Activated CD4-positive, alpha-beta T cell treated with anti-CD3 and anti-CD28 coated beads for 36 hours (primary cell): ENCODE data around the gene THSD4. TPM values are rescaled to one million over a fixed set of nuclear protein-coding genes. Genes with fewer than 3 reads are reported as not detected.
"Not testable (repeated sequence)": the region's sequence is repeated elsewhere in the genome, so short reads cannot be mapped to it uniquely, and the experiment has no call there.

Experiments used
- ATAC-seq: fragments of 200-7000 bp; cut with Tn5 transposase; one replicate; pipeline ENCODE4 v1.10.0; 2021; ENCODE audit warnings: mild to moderate bottlenecking, moderate library complexity
- CTCF ChIA-PET: fragments of 350-600 bp; sonication (Branson Sonifier 250); formaldehyde crosslinking; loops from one replicate; lab custom pipeline; 2021; ENCODE audit warnings: antibody characterized with exemption; lab: Charles Lee
- POLR2A ChIA-PET: fragments of 350-600 bp; sonication (Branson Sonifier 250); formaldehyde crosslinking; loops from one replicate; lab custom pipeline; 2021; ENCODE audit warnings: antibody characterized with exemption, inconsistent platforms; lab: Charles Lee
- DNase-seq: peaks from one replicate; pipeline ENCODE4 v3.0.0-alpha.2; 2020
- H3K27ac Mint-ChIP-seq: one replicate; pipeline ENCODE4 v1.8.0; 2021; ENCODE audit warnings: mixed read lengths
- H3K27me3 Mint-ChIP-seq: one replicate; pipeline ENCODE4 v1.8.0; 2021; ENCODE audit warnings: mixed read lengths
- H3K36me3 Mint-ChIP-seq: one replicate; pipeline ENCODE4 v1.8.0; 2021; ENCODE audit warnings: low read depth, mixed read lengths
- H3K4me1 Mint-ChIP-seq: one replicate; pipeline ENCODE4 v1.8.0; 2021; ENCODE audit warnings: mixed read lengths
- H3K4me3 Mint-ChIP-seq: one replicate; pipeline ENCODE4 v1.8.0; 2021; ENCODE audit warnings: mild to moderate bottlenecking, moderate library complexity, mixed read lengths
- H3K9me3 Mint-ChIP-seq: one replicate; pipeline ENCODE4 v1.8.0; 2021; ENCODE audit warnings: low read depth, mixed read lengths
- intact Hi-C, 2 experiments: fragments of 100-400 bp; cut with DNase I in 1 of 2; cut with micrococcal nuclease in 1 of 2; formaldehyde crosslinking; loops; one replicate each; pipeline versions ENCODE4 v1.14.2 to v1.15.1; 2022 to 2024; cut with DNase I, micrococcal nuclease
- total RNA-seq, 2 experiments: library from RNA; stranded (reverse); gene quantifications; one replicate each; pipeline ENCODE4 v1.2.3, GENCODE V29; 2021

The THSD4 gene
- total RNA-seq, 2 experiments from 2014 or later: not detected

DNA sequence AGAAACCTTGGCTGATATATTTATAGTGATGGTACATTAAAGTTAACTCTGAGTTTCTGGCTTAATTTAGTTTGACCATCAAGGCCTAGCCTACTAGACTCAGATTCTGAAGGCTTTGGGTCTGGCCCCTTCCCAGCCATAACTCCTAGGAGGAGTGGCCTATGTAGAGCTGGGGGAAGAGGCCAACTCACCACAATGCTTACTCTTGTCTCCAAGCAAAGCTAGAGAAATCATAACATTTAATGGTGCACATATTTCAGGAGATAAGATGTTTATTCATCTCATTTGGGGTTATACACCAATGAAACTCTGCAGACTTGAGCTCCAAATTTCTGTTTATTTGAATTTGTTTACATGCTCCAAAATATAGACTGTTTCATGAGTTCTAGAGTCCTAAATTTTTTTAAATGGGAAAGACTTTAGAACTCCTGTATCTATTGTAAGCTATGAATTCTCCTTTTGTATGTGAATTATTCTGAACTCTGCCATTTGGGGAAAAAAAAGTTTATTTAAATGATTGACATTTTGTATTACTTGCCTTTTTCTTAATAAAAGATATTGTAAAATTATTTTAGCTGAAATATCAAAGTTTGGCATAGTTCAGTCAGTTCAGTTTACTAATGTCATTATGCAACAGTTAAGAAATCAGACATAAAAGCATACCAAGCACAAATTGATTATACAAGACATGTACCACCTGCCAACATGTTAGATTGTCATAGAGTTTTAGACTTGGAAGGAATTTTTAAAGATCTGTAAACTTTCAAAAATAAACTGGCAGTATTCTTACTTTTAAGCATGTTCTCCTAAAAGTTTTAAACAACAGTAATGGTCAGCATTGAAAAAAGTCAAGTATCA, 551.7 kb downstream of the THSD4 start:
- POLR2A ChIA-PET: no interaction called here
- H3K36me3 Mint-ChIP-seq: no peaks in the 10 kb centered on the region
- H3K4me1 Mint-ChIP-seq: no peaks in the 10 kb centered on the region
- no peaks in the 10 kb centered on the region for H3K9me3 Mint-ChIP-seq
- intact Hi-C loops: no loop called here
- H3K27ac Mint-ChIP-seq: no peak overlapping the region
- DNase-seq: no peak
- no peak for ATAC-seq
- peaks cover 22% of the 10 kb centered on the region for H3K27me3 Mint-ChIP-seq
- CTCF ChIA-PET: interaction anchor here (0.7 to 1.0 kb wide), 3 partner anchors 14 to 171 kb away, joined by 3 to 4 read pairs (median 3); no protein-coding TSS in a partner anchor
- H3K4me3 Mint-ChIP-seq: no peak overlapping the region

- CTCF ChIA-PET: no interaction called here
- H3K27ac Mint-ChIP-seq: no peak overlapping the region
Measured at GRCh38 chr15:71669688-71670087, 554.4 kb downstream of the THSD4 start.

GRCh38 chr15:71670222-71670621, 555.0 kb downstream of the THSD4 start:
- H3K4me1 Mint-ChIP-seq, H3K4me3 Mint-ChIP-seq, H3K36me3 Mint-ChIP-seq, CTCF ChIA-PET, DNase-seq, H3K9me3 Mint-ChIP-seq, H3K27ac Mint-ChIP-seq, ATAC-seq, intact Hi-C loops, POLR2A ChIA-PET: not testable (repeated sequence)
- peaks cover 36% of the 10 kb centered on the region for H3K27me3 Mint-ChIP-seq

More at GRCh38 chr15:71669688-71670087, 554.4 kb downstream of the THSD4 start:
- DNase-seq: no peak
- ATAC-seq: no peak
- Mint-ChIP-seq H3K36me3 (no peaks in the 10 kb centered on the region), H3K4me1 (no peaks in the 10 kb centered on the region), H3K4me3 (no peak overlapping the region), H3K9me3 (no peaks in the 10 kb centered on the region), H3K27me3 (peaks cover 34% of the 10 kb centered on the region)
- POLR2A ChIA-PET: no interaction called here
- intact Hi-C loops: no loop called here

DNA sequence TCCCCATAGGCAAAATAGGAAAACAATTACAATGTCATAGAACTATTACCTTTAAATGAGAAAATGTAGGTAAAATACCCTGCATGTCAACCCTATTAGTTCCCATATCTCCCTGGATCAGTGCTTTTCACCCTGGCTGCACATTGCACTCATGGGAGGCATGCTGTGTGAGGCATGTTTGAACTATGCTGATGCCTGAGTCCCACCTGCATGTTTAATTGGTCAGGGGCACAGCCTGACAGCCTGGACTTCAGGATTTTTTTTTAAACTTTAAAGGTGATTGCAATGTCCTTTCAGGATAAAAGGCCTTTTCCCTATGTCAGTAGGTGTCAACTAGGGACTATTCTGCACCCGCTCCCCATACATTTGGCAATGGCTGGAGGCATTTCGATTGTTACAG, 559.1 kb downstream of the THSD4 start:
- no peaks in the 10 kb centered on the region for H3K36me3 Mint-ChIP-seq
- ChIA-PET POLR2A (no interaction called here), CTCF (no interaction called here)
- H3K9me3 Mint-ChIP-seq: no peaks in the 10 kb centered on the region
- intact Hi-C loops: no loop called here
- ATAC-seq (no peak), DNase-seq (no peak)
- H3K27me3 Mint-ChIP-seq: peaks cover 52% of the 10 kb centered on the region
- H3K4me3 Mint-ChIP-seq: no peak overlapping the region
- H3K4me1 Mint-ChIP-seq: peaks cover 21% of the 10 kb centered on the region
- no peak overlapping the region for H3K27ac Mint-ChIP-seq

DNA sequence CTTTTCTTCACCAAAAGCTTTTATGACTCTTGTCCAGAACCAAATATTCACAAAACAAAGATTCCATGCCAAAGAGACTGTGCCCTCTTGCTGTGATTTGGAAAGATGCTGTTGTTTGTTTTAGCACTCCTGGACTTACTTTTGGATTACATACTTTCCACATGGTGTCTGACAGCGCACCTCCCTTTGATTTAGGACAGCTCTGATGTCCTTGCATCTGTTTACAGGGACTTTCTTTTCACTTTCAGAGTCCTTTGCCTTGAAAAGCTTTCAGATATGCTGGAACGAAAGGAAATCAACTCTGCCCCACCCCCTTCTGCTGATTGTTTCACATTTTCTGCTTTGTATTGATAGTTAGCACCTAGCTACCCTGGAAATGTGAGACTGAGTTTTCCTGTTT, 562.1 kb downstream of the THSD4 start:
- H3K9me3 Mint-ChIP-seq: no peaks in the 10 kb centered on the region
- intact Hi-C loops: no loop called here
- DNase-seq: no peak
- no peak overlapping the region for H3K4me3 Mint-ChIP-seq
- CTCF ChIA-PET: interaction anchor here (0.6 to 1.0 kb wide), 3 partner anchors 68 to 159 kb away, joined by 3 read pairs; no protein-coding TSS in a partner anchor
- H3K4me1 Mint-ChIP-seq: peaks cover 21% of the 10 kb centered on the region
- POLR2A ChIA-PET: no interaction called here
- H3K36me3 Mint-ChIP-seq: no peaks in the 10 kb centered on the region
- H3K27me3 Mint-ChIP-seq: peaks cover 51% of the 10 kb centered on the region
- no peak for ATAC-seq
- no peak overlapping the region for H3K27ac Mint-ChIP-seq

GRCh38 chr15:71677766-71678165, 562.5 kb downstream of the THSD4 start:
- no peak for DNase-seq
- ATAC-seq: no peak
- ChIA-PET CTCF (interaction anchor here (0.6 to 1.0 kb wide), 3 partner anchors 68 to 159 kb away, joined by 3 read pairs; no protein-coding TSS in a partner anchor), POLR2A (no interaction called here)
- Mint-ChIP-seq H3K27me3 (peaks cover 49% of the 10 kb centered on the region), H3K27ac (no peak overlapping the region), H3K4me1 (peaks cover 21% of the 10 kb centered on the region), H3K4me3 (no peak overlapping the region), H3K36me3 (no peaks in the 10 kb centered on the region), H3K9me3 (no peaks in the 10 kb centered on the region)
- intact Hi-C loops: no loop called here

DNA sequence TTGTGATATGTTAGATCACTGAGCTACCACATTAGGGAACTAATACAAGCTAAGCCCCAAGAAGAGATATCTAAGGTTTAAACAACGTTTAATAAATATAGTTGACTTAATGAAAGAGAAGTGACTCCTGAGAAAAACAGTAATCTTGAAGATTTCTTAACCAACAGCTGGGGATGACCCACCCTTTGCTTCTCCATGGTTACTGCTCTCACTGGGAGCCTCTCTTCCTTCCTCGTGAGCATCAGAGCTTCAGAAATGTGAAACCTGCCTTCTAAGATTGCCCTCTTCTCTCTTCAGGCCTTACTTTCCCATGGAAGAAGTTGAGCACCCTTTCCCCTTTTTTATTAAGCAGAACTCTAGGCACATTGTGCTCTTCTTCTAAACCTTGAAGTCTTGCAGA, 562.9 kb downstream of the THSD4 start:
- Mint-ChIP-seq H3K27ac (no peak overlapping the region), H3K27me3 (peaks cover 50% of the 10 kb centered on the region), H3K9me3 (no peaks in the 10 kb centered on the region), H3K4me1 (peaks cover 21% of the 10 kb centered on the region), H3K4me3 (no peak overlapping the region), H3K36me3 (no peaks in the 10 kb centered on the region)
- intact Hi-C loops: no loop called here
- CTCF ChIA-PET: interaction anchor here (0.6 to 1.0 kb wide), 2 partner anchors 67 to 241 kb away, joined by 3 to 4 read pairs; no protein-coding TSS in a partner anchor
- POLR2A ChIA-PET: no interaction called here
- no peak for ATAC-seq
- no peak for DNase-seq

GRCh38 chr15:71678605-71679004, 563.3 kb downstream of the THSD4 start:
- H3K4me3 Mint-ChIP-seq: no peak overlapping the region
- ATAC-seq (no peak), DNase-seq (no peak)
- peaks cover 21% of the 10 kb centered on the region for H3K4me1 Mint-ChIP-seq
- ChIA-PET CTCF (interaction anchor here (0.6 kb wide), 1 partner anchor 241 kb away, joined by 4 read pairs; no protein-coding TSS in a partner anchor), POLR2A (no interaction called here)
- H3K9me3 Mint-ChIP-seq: no peaks in the 10 kb centered on the region
- no peaks in the 10 kb centered on the region for H3K36me3 Mint-ChIP-seq
- H3K27ac Mint-ChIP-seq: no peak overlapping the region
- intact Hi-C loops: no loop called here
- peaks cover 49% of the 10 kb centered on the region for H3K27me3 Mint-ChIP-seq

- no peaks in the 10 kb centered on the region for H3K9me3 Mint-ChIP-seq
- no peaks in the 10 kb centered on the region for H3K36me3 Mint-ChIP-seq
- no peak overlapping the region for H3K4me3 Mint-ChIP-seq
- no peak for DNase-seq
- CTCF ChIA-PET: no interaction called here
- no peak for ATAC-seq
- intact Hi-C loops: no loop called here
- peaks cover 42% of the 10 kb centered on the region for H3K27me3 Mint-ChIP-seq
- H3K4me1 Mint-ChIP-seq: peaks cover 21% of the 10 kb centered on the region
- H3K27ac Mint-ChIP-seq: no peak overlapping the region
- POLR2A ChIA-PET: no interaction called here
Measured at GRCh38 chr15:71679223-71679792, 564.0 kb downstream of the THSD4 start.

- no peaks in the 10 kb centered on the region for H3K9me3 Mint-ChIP-seq
- no peak overlapping the region for H3K4me3 Mint-ChIP-seq
- CTCF ChIA-PET: no interaction called here
- no peak for DNase-seq
- intact Hi-C loops: no loop called here
- no peaks in the 10 kb centered on the region for H3K36me3 Mint-ChIP-seq
- H3K4me1 Mint-ChIP-seq: peaks cover 21% of the 10 kb centered on the region
- H3K27ac Mint-ChIP-seq: no peak overlapping the region
- POLR2A ChIA-PET: no interaction called here
- peaks cover 39% of the 10 kb centered on the region for H3K27me3 Mint-ChIP-seq
- ATAC-seq: peak; percentile 33
Measured at GRCh38 chr15:71679793-71680353, 564.6 kb downstream of the THSD4 start.

- Mint-ChIP-seq H3K27ac (no peak overlapping the region), H3K36me3 (no peaks in the 10 kb centered on the region), H3K4me3 (no peak overlapping the region), H3K27me3 (peaks cover 27% of the 10 kb centered on the region), H3K4me1 (peaks cover 17% of the 10 kb centered on the region), H3K9me3 (no peaks in the 10 kb centered on the region)
- intact Hi-C loops: no loop called here
- ATAC-seq (no peak), DNase-seq (no peak)
- ChIA-PET POLR2A (no interaction called here), CTCF (no interaction called here)
Measured at GRCh38 chr15:71682001-71682400, 566.7 kb downstream of the THSD4 start.
